H1 (cell line): Measurements from ENCODE around the gene PLTP. TPM values are rescaled to one million over a fixed set of nuclear protein-coding genes. Genes with fewer than 3 reads are reported as not detected.

Experiments
- CTCF ChIA-PET: fragments of 300-600 bp; sonication (Branson Sonifier 250); formaldehyde crosslinking; loops from one replicate; lab custom pipeline; 2021; ENCODE audit not compliant: partially characterized antibody; lab: Charles Lee
- POLR2A ChIA-PET: fragments of 300-600 bp; sonication (Branson Sonifier 250); formaldehyde crosslinking; loops from one replicate; lab custom pipeline; 2021; ENCODE audit warnings: inconsistent platforms; ENCODE audit not compliant: partially characterized antibody; lab: Charles Lee
- DNase-seq, 2 experiments: peaks; one replicate each; pipeline versions ENCODE4 v3.0.0 to v3.0.0-alpha.2; 2010 to 2022; ENCODE audit warnings: low spot score in 2 of 2, low read depth in 1 of 2, mixed read lengths in 1 of 2
- FAIRE-seq: peaks from 2 replicates; lab custom pipeline; 2011; peaks lifted over from hg19 to GRCh38; lab: Jason Lieb, UNC
- H2AFZ ChIP-seq: 2 replicates; pipeline ENCODE4 v1.8.1; 2012; ENCODE audit warnings: low read length, inconsistent platforms
- H2AK5ac ChIP-seq: 2 replicates; pipeline ENCODE4 v1.6.1; 2013; ENCODE audit warnings: low read depth, low read length
- H2BK120ac ChIP-seq: replicated peaks from 2 replicates; pipeline ENCODE3; 2013; ENCODE audit warnings: low read depth, low read length, inconsistent platforms
- H2BK12ac ChIP-seq: 2 replicates; pipeline ENCODE4 v1.6.1; 2013; ENCODE audit warnings: low read depth, low read length
- H2BK15ac ChIP-seq: 2 replicates; pipeline ENCODE4 v1.6.1; 2013; ENCODE audit warnings: low read length
- H2BK20ac ChIP-seq: 2 replicates; pipeline ENCODE4 v1.6.1; 2013; ENCODE audit warnings: low read length
- H2BK5ac ChIP-seq: 2 replicates; pipeline ENCODE4 v1.6.1; 2013; ENCODE audit warnings: low read depth, low read length
- H3K14ac ChIP-seq: 2 replicates; pipeline ENCODE4 v1.6.1; 2013; ENCODE audit warnings: inconsistent platforms; ENCODE audit not compliant: insufficient read length
- H3K18ac ChIP-seq: 2 replicates; pipeline ENCODE4 v1.6.1; 2013; ENCODE audit warnings: low read length; ENCODE audit errors: extremely low read depth
- H3K23ac ChIP-seq: 2 replicates; pipeline ENCODE4 v1.6.1; 2013; ENCODE audit warnings: inconsistent platforms; ENCODE audit not compliant: insufficient read length
- H3K23me2 ChIP-seq: 2 replicates; pipeline ENCODE4 v1.6.1; 2013; ENCODE audit warnings: low read depth, low read length
- H3K27ac ChIP-seq: 2 replicates; pipeline ENCODE4 v1.6.1; 2011; ENCODE audit warnings: low read depth, low read length, inconsistent platforms
- H3K27me3 ChIP-seq, 4 experiments: replicated peaks in 1 of 4; 1 replicate in 1 of 4; 2 replicates in 3 of 4; pipeline versions ENCODE4 v1.6.1 to v1.8.1; 2011 to 2013; ENCODE audit warnings: low read length in 3 of 4, mild to moderate bottlenecking in 3 of 4, inconsistent platforms in 2 of 4, mixed read lengths in 2 of 4, moderate library complexity in 1 of 4; ENCODE audit not compliant: control insufficient read depth in 3 of 4, insufficient read depth in 3 of 4; ENCODE audit errors: extremely low read depth in 1 of 4
- H3K36me3 ChIP-seq, 4 experiments: 2 replicates each; pipeline versions ENCODE4 v1.6.1 to v1.8.1; 2011 to 2013; ENCODE audit warnings: mild to moderate bottlenecking in 4 of 4, low read length in 3 of 4, moderate library complexity in 2 of 4, control low read depth in 1 of 4, inconsistent platforms in 1 of 4; ENCODE audit not compliant: insufficient read depth in 4 of 4, control insufficient read depth in 2 of 4
- H3K4ac ChIP-seq: replicated peaks from 2 replicates; pipeline ENCODE3; 2013; ENCODE audit warnings: low read length, low read depth, mixed read lengths, inconsistent platforms; ENCODE audit not compliant: insufficient read length
- H3K4me1 ChIP-seq, 4 experiments: replicated peaks in 1 of 4; 1 replicate in 1 of 4; 2 replicates in 3 of 4; pipeline versions ENCODE4 v1.6.1 to v1.8.1; 2011 to 2013; ENCODE audit warnings: low read length in 3 of 4, inconsistent platforms in 2 of 4, mixed read lengths in 1 of 4; ENCODE audit not compliant: insufficient read depth in 4 of 4, control insufficient read depth in 3 of 4
- H3K4me2 ChIP-seq, 2 experiments: 2 replicates each; pipeline versions ENCODE4 v1.6.1 to v1.8.1; 2011 to 2013; ENCODE audit warnings: low read depth in 2 of 2, low read length in 2 of 2, control low read depth in 1 of 2, inconsistent platforms in 1 of 2, mild to moderate bottlenecking in 1 of 2; ENCODE audit not compliant: insufficient read depth in 1 of 2
- H3K4me3 ChIP-seq, 4 experiments: fragments of 200-600, 300-600 bp in 1 of 4; sonication (generic), shearing (Covaris generic), sonication (Bioruptor Twin) in 1 of 4; 2 replicates each; pipeline versions ENCODE4 v1.5.1 to v1.8.1; 2011 to 2016; ENCODE audit warnings: low read length in 4 of 4, low read depth in 3 of 4, control low read depth in 2 of 4, inconsistent platforms in 2 of 4, mild to moderate bottlenecking in 2 of 4, mixed read lengths in 1 of 4, moderate library complexity in 1 of 4; ENCODE audit not compliant: insufficient read depth in 2 of 4; ENCODE audit errors: extremely low read depth in 1 of 4
- H3K56ac ChIP-seq: replicated peaks from 2 replicates; pipeline ENCODE3; 2013; ENCODE audit warnings: low read depth, mild to moderate bottlenecking, mixed read lengths, low read length, inconsistent platforms; ENCODE audit not compliant: insufficient read length
- H3K79me1 ChIP-seq: 2 replicates; pipeline ENCODE4 v1.6.1; 2013; ENCODE audit warnings: low read depth, low read length, control low read depth
- H3K79me2 ChIP-seq, 2 experiments: 2 replicates each; pipeline versions ENCODE4 v1.6.1 to v1.8.1; 2012 to 2013; ENCODE audit warnings: low read length in 2 of 2, mild to moderate bottlenecking in 2 of 2, inconsistent platforms in 1 of 2; ENCODE audit not compliant: insufficient read depth in 2 of 2, control insufficient read depth in 1 of 2
- H3K9ac ChIP-seq, 4 experiments: replicated peaks in 1 of 4; 1 replicate in 1 of 4; 2 replicates in 3 of 4; pipeline versions ENCODE4 v1.6.1 to v1.8.1; 2011 to 2013; ENCODE audit warnings: low read depth in 3 of 4, low read length in 3 of 4, control low read depth in 2 of 4, mild to moderate bottlenecking in 2 of 4, moderate library complexity in 2 of 4, inconsistent platforms in 1 of 4; ENCODE audit errors: extremely low read depth in 1 of 4
- H3K9me3 ChIP-seq, 2 experiments: 2 replicates each; pipeline versions ENCODE4 v1.6.1 to v1.8.1; 2012 to 2013; ENCODE audit warnings: mild to moderate bottlenecking in 2 of 2, moderate library complexity in 2 of 2, control low read depth in 1 of 2, inconsistent platforms in 1 of 2, low read depth in 1 of 2, low read length in 1 of 2, mixed read lengths in 1 of 2; ENCODE audit not compliant: insufficient read depth in 2 of 2
- H4K20me1 ChIP-seq, 2 experiments: replicated peaks in 1 of 2; 2 replicates each; pipeline versions ENCODE3 to v1.8.1; 2011 to 2013; ENCODE audit warnings: inconsistent platforms in 2 of 2, low read length in 2 of 2, mild to moderate bottlenecking in 1 of 2; ENCODE audit not compliant: insufficient read depth in 2 of 2, control insufficient read depth in 1 of 2
- H4K5ac ChIP-seq: 2 replicates; pipeline ENCODE4 v1.6.1; 2013; ENCODE audit warnings: low read length, low read depth, mixed read lengths, inconsistent platforms; ENCODE audit not compliant: insufficient read length
- H4K8ac ChIP-seq: 2 replicates; pipeline ENCODE4 v1.8.0; 2013; ENCODE audit warnings: mild to moderate bottlenecking, moderate library complexity, low read length, inconsistent platforms; ENCODE audit not compliant: insufficient read depth; ENCODE audit errors: extremely low read depth
- H4K91ac ChIP-seq: replicated peaks from 2 replicates; pipeline ENCODE3; 2013; ENCODE audit warnings: low read length, mixed read lengths, inconsistent platforms; ENCODE audit not compliant: insufficient read length
- CHD1 ChIP-seq: IDR thresholded peaks from 2 replicates; pipeline ENCODE4 v1.6.1; 2012; ENCODE audit warnings: low read depth, low read length, improper control_type of control experiment
- EP300 ChIP-seq, 2 experiments: IDR thresholded peaks; 1 replicate in 1 of 2; 2 replicates in 1 of 2; pipeline ENCODE4 v1.6.1; 2011 to 2012; ENCODE audit warnings: low read depth in 2 of 2, low read length in 2 of 2, mild to moderate bottlenecking in 2 of 2, borderline replicate concordance in 1 of 2, inconsistent platforms in 1 of 2, moderate library complexity in 1 of 2
- KDM5A ChIP-seq: fragments of 200-600 bp; IDR thresholded peaks from 2 replicates; pipeline ENCODE4 v1.7.1; 2012; ENCODE audit warnings: mild to moderate bottlenecking, low read length, inconsistent platforms, mixed read lengths
- NANOG ChIP-seq: IDR thresholded peaks from 2 replicates; pipeline ENCODE4 v1.6.1; 2011; ENCODE audit warnings: low read length, low read depth, mild to moderate bottlenecking, inconsistent platforms; ENCODE audit not compliant: insufficient read depth, poor library complexity, severe bottlenecking
- RNF2 ChIP-seq: fragments of 200-900, 300-1000 bp; sonication (generic); IDR thresholded peaks from 2 replicates; pipeline ENCODE4 v1.7.1; 2016; ENCODE audit warnings: borderline replicate concordance, low read depth, mild to moderate bottlenecking, antibody characterized with exemption, low read length; ENCODE audit not compliant: poor library complexity, severe bottlenecking; ENCODE audit errors: missing control alignments
- TBP ChIP-seq: IDR thresholded peaks from 2 replicates; pipeline ENCODE4 v1.6.1; 2011; ENCODE audit warnings: low read depth, low read length, improper control_type of control experiment
- WGBS, 2 experiments: shearing (Covaris generic) in 1 of 2; methylation state at CpG; one replicate each; pipeline versions ENCODE4 v1.1.6 to v1.1.7; 2013 to 2015; ENCODE audit warnings: low lambda C conversion rate in 2 of 2, mixed read lengths in 2 of 2, inconsistent platforms in 1 of 2, low coverage in 1 of 2, missing lambda C conversion rate in 1 of 2; ENCODE audit not compliant: insufficient replicate concordance in 2 of 2, insufficient coverage in 1 of 2, insufficient read length in 1 of 2; ENCODE audit errors: extremely low coverage in 1 of 2, missing lambda C conversion rate in 1 of 2; 5-methylcytosine and 5-hydroxymethylcytosine counted together
- polyA plus RNA-seq, 7 experiments: library from polyadenylated mRNA; depleted of rRNA in 3 of 7; stranded (reverse) in 5 of 7; unstranded in 2 of 7; fragments of >200 nt in 5 of 7; fragments of 200-250 nt in 2 of 7; gene quantifications; 1 replicate in 5 of 7; 2 replicates in 1 of 7; 4 replicates in 1 of 7; pipeline versions ENCODE4 v1.2.1 to v1.2.3, GENCODE V29; 2011 to 2013; ENCODE audit warnings: missing spikeins in 2 of 7, mixed read lengths in 2 of 7
- total RNA-seq: library from RNA; stranded (reverse); fragmentation: NEBNext Ultra II Directional; extraction: Animal tissue kit (Norgen Biotek cat#: 25700); gene quantifications from 2 replicates; pipeline ENCODE4 v1.2.1, GENCODE V29; 2021
- TF ChIP-seq, protein P1 (sequence below): IDR thresholded peaks from 2 replicates; pipeline ENCODE4 v1.6.1; 2012; ENCODE audit warnings: low read length, inconsistent platforms

The PLTP gene
- total and polyA plus RNA-seq, 2 of the 8 experiments (the other 6 are each of a cell fraction or from before 2014, with no cell fraction given), result 120 to 194 TPM

DNA sequence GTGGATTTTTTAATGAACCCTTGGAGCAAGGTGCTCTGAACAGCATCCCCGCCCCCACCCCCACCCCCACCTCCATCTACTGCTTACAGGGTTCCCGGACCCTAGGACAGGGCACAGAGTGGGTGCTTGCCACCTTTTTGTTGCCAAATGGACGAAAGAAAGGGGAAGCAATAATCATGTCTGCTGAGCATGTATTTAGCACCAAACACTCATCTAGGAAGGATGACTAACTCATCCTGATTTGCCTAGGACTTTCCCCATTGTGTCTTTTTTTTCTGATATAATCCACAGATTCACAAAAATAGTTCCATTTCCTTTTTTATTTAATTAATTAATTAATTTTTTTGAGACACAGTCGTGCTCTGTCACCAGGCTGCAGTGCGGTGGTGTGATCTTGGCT is 1.2 kb upstream of the PLTP start:
- no peak overlapping the region for H3K9ac ChIP-seq
- no peak overlapping the region for H3K18ac ChIP-seq
- H3K27ac ChIP-seq, result no peak overlapping the region
- no peak overlapping the region; the same call in 1 of the 2 replicates for H2BK5ac ChIP-seq
- no peak overlapping the region for H4K8ac ChIP-seq
- no peaks in the 10 kb centered on the region for H3K27me3 ChIP-seq
- no peak overlapping the region for H3K56ac ChIP-seq
- H3K4me1 ChIP-seq, result peaks cover 0 to 2% (median 0%) of the 10 kb centered on the region in 4 experiments; a peak in 3 of 7 replicates
- H3K4ac ChIP-seq, result no peak overlapping the region
- H4K5ac ChIP-seq, result no peak overlapping the region
- H3K36me3 ChIP-seq, result peaks cover 0 to 10% (median 4%) of the 10 kb centered on the region in 4 experiments; a peak in 4 of 8 replicates
- no peak overlapping the region for H2BK120ac ChIP-seq
- FAIRE-seq (no peak), DNase-seq (no peak)
- WGBS, 2 experiments, result 87% methylated on average over 5 of the region's 5 CpGs; no CpG with 5 or more reads in 1 of the 2 experiments
- H2BK20ac ChIP-seq, result no peak overlapping the region
- peaks cover 2 to 9% of the 10 kb centered on the region in 2 experiments for H4K20me1 ChIP-seq
- no peak overlapping the region for H3K23ac ChIP-seq
- H3K9me3 ChIP-seq, result no peaks in the 10 kb centered on the region
- no peaks in the 10 kb centered on the region for H3K79me1 ChIP-seq
- H3K4me2 ChIP-seq, result peak overlapping the region in 1 of 2 experiments; percentile 90; a peak in 1 of 4 replicates
- no peak overlapping the region for H4K91ac ChIP-seq
- H3K79me2 ChIP-seq, result 0 out of 4 replicates have a peak, but pooled peaks cover 0 to 3% of the 10 kb centered on the region in 2 experiments
- no peak overlapping the region for H2AFZ ChIP-seq
- H3K4me3 ChIP-seq, result no peak overlapping the region
- H3K23me2 ChIP-seq, result peaks cover 11% of the 10 kb centered on the region; the same call in 1 of the 2 replicates
- no peak overlapping the region; the same call in 1 of the 2 replicates for H2BK12ac ChIP-seq
- H2BK15ac ChIP-seq, result no peak overlapping the region
- no peak overlapping the region for H3K14ac ChIP-seq
- ChIA-PET POLR2A (interaction anchor here (1.1 to 5.8 kb wide), 3 partner anchors 14 to 24 kb away, joined by 8 to 65 read pairs (median 50); partner anchors contain the start of gene PCIF1), CTCF (no interaction called here)
- no peak for TF ChIP-seq EP300 (IDR thresholded peaks at IDR 0.05; ENCODE audit: borderline replicate concordance in 1 of 2, low read depth in 2 of 2, low read length in 2 of 2)
- TF ChIP-seq, protein P1, sequence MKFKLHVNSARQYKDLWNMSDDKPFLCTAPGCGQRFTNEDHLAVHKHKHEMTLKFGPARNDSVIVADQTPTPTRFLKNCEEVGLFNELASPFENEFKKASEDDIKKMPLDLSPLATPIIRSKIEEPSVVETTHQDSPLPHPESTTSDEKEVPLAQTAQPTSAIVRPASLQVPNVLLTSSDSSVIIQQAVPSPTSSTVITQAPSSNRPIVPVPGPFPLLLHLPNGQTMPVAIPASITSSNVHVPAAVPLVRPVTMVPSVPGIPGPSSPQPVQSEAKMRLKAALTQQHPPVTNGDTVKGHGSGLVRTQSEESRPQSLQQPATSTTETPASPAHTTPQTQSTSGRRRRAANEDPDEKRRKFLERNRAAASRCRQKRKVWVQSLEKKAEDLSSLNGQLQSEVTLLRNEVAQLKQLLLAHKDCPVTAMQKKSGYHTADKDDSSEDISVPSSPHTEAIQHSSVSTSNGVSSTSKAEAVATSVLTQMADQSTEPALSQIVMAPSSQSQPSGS, result no peak
- TF ChIP-seq RNF2, result no peak
- TF ChIP-seq TBP, result no peak
- TF ChIP-seq NANOG, result no peak
- TF ChIP-seq CHD1, result no peak
- TF ChIP-seq KDM5A, result no peak
- no peak overlapping the region for H2AK5ac ChIP-seq
